Measurements from ENCODE around the gene XIAP.

Gene XIAP

GRCh38 chrX:123959281-123960063 is 99.6 kb downstream of the XIAP start:
- peak in 1 of 3 donors; percentile 8 for DNase-seq (ENCODE audit: low read depth in 3 of 3)

GRCh38 chrX:123960956-123961267 is 101.1 kb downstream of the XIAP start:
- DNase-seq (ENCODE audit: low read depth in 3 of 3): peak in 1 of 3 donors; percentile 6

DNA sequence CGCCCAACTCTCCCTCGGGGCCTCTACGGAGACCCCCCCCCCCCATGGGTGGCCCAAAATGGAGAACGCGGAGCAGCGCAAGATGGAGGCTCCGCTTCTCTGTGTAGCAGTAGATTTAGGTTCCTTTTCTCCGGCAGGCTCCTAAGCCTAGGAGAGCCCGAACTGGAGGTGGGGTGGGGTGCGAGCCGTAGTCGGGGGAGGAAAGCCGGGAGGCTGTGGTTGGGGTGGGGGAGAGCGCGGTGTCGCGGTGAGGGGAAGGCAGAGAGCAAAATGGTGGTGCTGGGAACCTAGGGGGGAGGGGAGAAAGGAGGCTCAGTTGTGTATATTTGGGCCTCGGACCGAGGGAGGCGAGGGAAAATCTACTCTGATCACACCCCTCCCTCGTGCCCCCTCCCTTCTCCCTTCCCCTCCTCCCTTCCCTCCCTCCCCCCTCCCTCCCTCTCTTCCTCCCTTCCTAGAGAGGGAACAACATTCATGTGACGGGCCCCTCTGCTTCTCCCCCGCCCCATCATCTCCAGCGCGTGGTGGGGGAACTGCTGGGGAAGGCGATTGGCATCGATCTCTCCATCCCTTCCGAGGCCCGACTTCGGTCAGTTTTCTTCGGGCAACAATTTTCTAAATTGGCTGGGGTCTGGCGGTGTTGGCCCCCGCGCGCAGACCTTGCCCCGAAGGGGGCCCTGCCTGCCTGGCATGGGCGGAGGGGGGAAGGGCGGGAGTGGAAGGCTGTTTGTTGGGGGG is 101.6 kb downstream of the XIAP start, which contains the start of gene STAG2:
Gene STAG2 (plus strand): TSS at position 439 of the 738 bp plus-strand sequence. CDS start 60,922 bp downstream, outside the sequence.
- DNase-seq (ENCODE audit: low read depth in 3 of 3): peak in 2 of 3 donors; percentile 44 to 62

- DNase-seq (ENCODE audit: low read depth in 3 of 3): peak in 2 of 3 donors; percentile 6 to 32
Observed at GRCh38 chrX:123962006-123962467, 102.2 kb downstream of the XIAP start.

GRCh38 chrX:123962794-123963373 is 103.0 kb downstream of the XIAP start:
- peak; percentile 65 to 81 (median 76) for DNase-seq (ENCODE audit: low read depth in 3 of 3)

Measured in stimulated activated CD4-positive, alpha-beta T cell treated with anti-CD3 and anti-CD28 coated beads, TNF-alpha, amount 100 ng/mL, for 48 hours (primary cell).